ENCODE results near the gene KSR2.

The KSR2 gene

GRCh38 chr12:117724543-117724942 lies 244.2 kb downstream of the KSR2 start:
- Histone ChIP-seq H3K4me2 (ENCODE audit: low read length) (no peak overlapping the region), H3K27me3 (ENCODE audit: control insufficient read depth, low read length) (no peaks in the 10 kb centered on the region), H3K9me2 (replicated peaks; ENCODE audit: control insufficient read depth, low read length) (no peaks in the 10 kb centered on the region), H3K27ac (ENCODE audit: low read depth, low read length) (no peak overlapping the region), H3K9me3 (ENCODE audit: control insufficient read depth, insufficient read depth, low read length) (no peaks in the 10 kb centered on the region), H3F3A (ENCODE audit: control insufficient read depth, insufficient read depth) (no peaks in the 10 kb centered on the region), H3K4me1 (ENCODE audit: control insufficient read depth, low read length) (no peaks in the 10 kb centered on the region), H3K79me2 (ENCODE audit: control insufficient read depth, low read length) (no peaks in the 10 kb centered on the region), H4K20me1 (ENCODE audit: control insufficient read depth, insufficient read depth, low read depth, low read length) (no peaks in the 10 kb centered on the region), H3K4me3 (ENCODE audit: low read length) (no peak overlapping the region), H3K36me3 (ENCODE audit: control insufficient read depth, low read length) (no peaks in the 10 kb centered on the region)
- TF ChIP-seq CTCF (IDR thresholded peaks at IDR 0.05; ENCODE audit: low read depth, low read length, poor library complexity, severe bottlenecking) (no peak), EZH2phosphoT487 (IDR thresholded peaks at IDR 0.05; ENCODE audit: borderline replicate concordance, low read length) (no peak)

- no peaks in the 10 kb centered on the region for H3K79me2 ChIP-seq (ENCODE audit: control insufficient read depth, low read length)
- H3K9me3 ChIP-seq (ENCODE audit: control insufficient read depth, insufficient read depth, low read length), result no peaks in the 10 kb centered on the region
- no peak overlapping the region for H3K27ac ChIP-seq (ENCODE audit: low read depth, low read length)
- H3K36me3 ChIP-seq (ENCODE audit: control insufficient read depth, low read length), result no peaks in the 10 kb centered on the region
- no peaks in the 10 kb centered on the region for H4K20me1 ChIP-seq (ENCODE audit: control insufficient read depth, insufficient read depth, low read depth, low read length)
- no peak overlapping the region for H3K4me2 ChIP-seq (ENCODE audit: low read length)
- no peaks in the 10 kb centered on the region for H3K4me1 ChIP-seq (ENCODE audit: control insufficient read depth, low read length)
- H3F3A ChIP-seq (ENCODE audit: control insufficient read depth, insufficient read depth), result no peaks in the 10 kb centered on the region
- H3K27me3 ChIP-seq (ENCODE audit: control insufficient read depth, low read length), result no peaks in the 10 kb centered on the region
- TF ChIP-seq EZH2phosphoT487 (IDR thresholded peaks at IDR 0.05; ENCODE audit: borderline replicate concordance, low read length), result no peak
- TF ChIP-seq CTCF (IDR thresholded peaks at IDR 0.05; ENCODE audit: low read depth, low read length, poor library complexity, severe bottlenecking), result no peak
- no peak overlapping the region for H3K4me3 ChIP-seq (ENCODE audit: low read length)
- no peaks in the 10 kb centered on the region for H3K9me2 ChIP-seq (replicated peaks; ENCODE audit: control insufficient read depth, low read length)
Measured at GRCh38 chr12:117718559-117718958, 250.2 kb downstream of the KSR2 start.

DNA sequence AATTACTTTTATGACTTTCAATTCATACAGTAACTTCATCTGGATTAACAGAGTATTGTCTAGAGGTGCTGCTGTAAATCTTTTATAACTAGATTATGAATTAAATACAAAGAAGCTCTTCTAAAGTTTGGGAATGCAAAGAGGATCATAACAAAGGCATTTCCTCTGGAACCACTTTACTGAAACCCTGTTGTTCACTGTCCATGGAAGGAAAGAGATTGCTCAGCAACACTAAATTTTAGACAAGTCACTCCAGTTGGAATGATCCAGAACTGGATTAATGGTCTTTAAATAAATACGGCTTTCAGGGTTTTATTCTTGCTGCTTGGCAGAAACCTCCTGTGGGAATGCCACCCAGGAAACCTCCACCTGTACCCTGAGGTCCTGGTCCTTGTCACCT lies 250.6 kb downstream of the KSR2 start:
- no peak overlapping the region for H3K4me3 ChIP-seq (ENCODE audit: low read length)
- no peak overlapping the region for H3K27ac ChIP-seq (ENCODE audit: low read depth, low read length)
- no peaks in the 10 kb centered on the region for H3K9me3 ChIP-seq (ENCODE audit: control insufficient read depth, insufficient read depth, low read length)
- TF ChIP-seq CTCF (IDR thresholded peaks at IDR 0.05; ENCODE audit: low read depth, low read length, poor library complexity, severe bottlenecking), result no peak
- TF ChIP-seq EZH2phosphoT487 (IDR thresholded peaks at IDR 0.05; ENCODE audit: borderline replicate concordance, low read length), result no peak
- no peaks in the 10 kb centered on the region for H3K79me2 ChIP-seq (ENCODE audit: control insufficient read depth, low read length)
- H3K27me3 ChIP-seq (ENCODE audit: control insufficient read depth, low read length), result no peaks in the 10 kb centered on the region
- no peak overlapping the region for H3K4me2 ChIP-seq (ENCODE audit: low read length)
- H3F3A ChIP-seq (ENCODE audit: control insufficient read depth, insufficient read depth), result no peaks in the 10 kb centered on the region
- H4K20me1 ChIP-seq (ENCODE audit: control insufficient read depth, insufficient read depth, low read depth, low read length), result no peaks in the 10 kb centered on the region
- H3K36me3 ChIP-seq (ENCODE audit: control insufficient read depth, low read length), result no peaks in the 10 kb centered on the region
- no peaks in the 10 kb centered on the region for H3K4me1 ChIP-seq (ENCODE audit: control insufficient read depth, low read length)
- H3K9me2 ChIP-seq (replicated peaks; ENCODE audit: control insufficient read depth, low read length), result no peaks in the 10 kb centered on the region

DNA sequence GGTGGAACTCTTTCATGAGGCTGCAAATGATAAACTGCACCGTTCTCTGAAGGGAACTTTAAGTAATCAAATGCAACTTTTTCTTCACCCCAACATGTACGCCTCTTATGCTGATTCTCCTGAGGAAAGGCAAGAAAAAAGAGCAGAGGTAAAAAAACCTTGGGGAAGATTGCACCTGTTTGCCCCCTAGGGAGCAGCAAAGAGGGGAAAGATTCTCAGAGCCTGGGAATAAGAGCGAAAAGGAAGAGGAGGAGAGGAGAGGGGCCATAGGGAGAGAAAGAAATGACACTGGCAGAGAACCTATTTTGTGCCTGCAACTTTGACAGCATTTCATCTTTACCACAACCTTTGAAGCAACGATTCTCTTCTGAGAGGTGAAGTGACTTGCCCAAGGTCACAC lies 254.6 kb downstream of the KSR2 start:
- no peak overlapping the region for H3K27ac ChIP-seq (ENCODE audit: low read depth, low read length)
- no peak overlapping the region for H3K4me2 ChIP-seq (ENCODE audit: low read length)
- no peaks in the 10 kb centered on the region for H3K9me2 ChIP-seq (replicated peaks; ENCODE audit: control insufficient read depth, low read length)
- no peaks in the 10 kb centered on the region for H3K79me2 ChIP-seq (ENCODE audit: control insufficient read depth, low read length)
- H3K36me3 ChIP-seq (ENCODE audit: control insufficient read depth, low read length), result no peaks in the 10 kb centered on the region
- H3K4me1 ChIP-seq (ENCODE audit: control insufficient read depth, low read length), result no peaks in the 10 kb centered on the region
- TF ChIP-seq EZH2phosphoT487 (IDR thresholded peaks at IDR 0.05; ENCODE audit: borderline replicate concordance, low read length) (no peak), CTCF (IDR thresholded peaks at IDR 0.05; ENCODE audit: low read depth, low read length, poor library complexity, severe bottlenecking) (no peak)
- no peaks in the 10 kb centered on the region for H3K27me3 ChIP-seq (ENCODE audit: control insufficient read depth, low read length)
- no peak overlapping the region for H3K4me3 ChIP-seq (ENCODE audit: low read length)
- H3F3A ChIP-seq (ENCODE audit: control insufficient read depth, insufficient read depth), result no peaks in the 10 kb centered on the region
- no peaks in the 10 kb centered on the region for H3K9me3 ChIP-seq (ENCODE audit: control insufficient read depth, insufficient read depth, low read length)
- H4K20me1 ChIP-seq (ENCODE audit: control insufficient read depth, insufficient read depth, low read depth, low read length), result no peaks in the 10 kb centered on the region
